NB4 (cell line): ENCODE data around the gene OR52E4.

ENCODE experiments used
- MYC ChIP-seq: IDR thresholded peaks from 2 replicates; pipeline ENCODE4 v1.6.1; 2011; ENCODE audit warnings: low read depth, low read length
- TF ChIP-seq, protein P1 (sequence below): IDR thresholded peaks from one replicate; pipeline ENCODE4 v1.5.1; 2012; ENCODE audit warnings: low read depth, low read length

DNA sequence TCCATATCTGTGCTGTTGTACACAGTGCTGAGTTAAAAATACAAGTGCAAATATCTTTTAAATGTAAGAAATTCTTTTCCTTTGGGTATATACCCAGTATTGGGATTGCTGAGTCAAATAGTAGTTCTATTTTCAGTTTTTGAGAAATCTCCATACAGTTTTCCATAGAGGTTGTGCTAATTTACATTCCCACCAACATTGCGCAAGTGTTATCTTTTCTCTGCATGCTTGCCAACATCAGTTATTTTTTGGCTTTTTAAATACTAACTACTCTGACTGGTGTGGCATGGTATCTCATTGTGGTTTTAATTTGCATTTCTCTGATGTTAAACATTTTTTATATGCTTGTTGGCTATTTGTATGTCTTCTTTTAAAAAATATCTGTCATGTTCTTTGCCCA lies 29.4 kb upstream of the OR52E4 start:
- TF ChIP-seq, protein P1, sequence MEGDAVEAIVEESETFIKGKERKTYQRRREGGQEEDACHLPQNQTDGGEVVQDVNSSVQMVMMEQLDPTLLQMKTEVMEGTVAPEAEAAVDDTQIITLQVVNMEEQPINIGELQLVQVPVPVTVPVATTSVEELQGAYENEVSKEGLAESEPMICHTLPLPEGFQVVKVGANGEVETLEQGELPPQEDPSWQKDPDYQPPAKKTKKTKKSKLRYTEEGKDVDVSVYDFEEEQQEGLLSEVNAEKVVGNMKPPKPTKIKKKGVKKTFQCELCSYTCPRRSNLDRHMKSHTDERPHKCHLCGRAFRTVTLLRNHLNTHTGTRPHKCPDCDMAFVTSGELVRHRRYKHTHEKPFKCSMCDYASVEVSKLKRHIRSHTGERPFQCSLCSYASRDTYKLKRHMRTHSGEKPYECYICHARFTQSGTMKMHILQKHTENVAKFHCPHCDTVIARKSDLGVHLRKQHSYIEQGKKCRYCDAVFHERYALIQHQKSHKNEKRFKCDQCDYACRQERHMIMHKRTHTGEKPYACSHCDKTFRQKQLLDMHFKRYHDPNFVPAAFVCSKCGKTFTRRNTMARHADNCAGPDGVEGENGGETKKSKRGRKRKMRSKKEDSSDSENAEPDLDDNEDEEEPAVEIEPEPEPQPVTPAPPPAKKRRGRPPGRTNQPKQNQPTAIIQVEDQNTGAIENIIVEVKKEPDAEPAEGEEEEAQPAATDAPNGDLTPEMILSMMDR: no peak
- TF ChIP-seq MYC: no peak
